HepG2 (cell line): ENCODE results near the gene SRSF2. TPM values are rescaled to one million over a fixed set of nuclear protein-coding genes. Genes with fewer than 3 reads are reported as not detected.

ENCODE experiments used
- ATAC-seq: fragments of 200-7000 bp; cut with Tn5 transposase; 3 replicates; pipeline ENCODE4 v1.9.1; 2020; ENCODE audit warnings: mild to moderate bottlenecking, moderate library complexity
- BruUV-seq: library from RNA; stranded (reverse); fragments of 400-500 nt; replicated peaks from 2 replicates; lab custom pipeline; 2021; lab: Mats Ljungman, UMichigan
- CTCF ChIA-PET: fragments of 300-600 bp; formaldehyde crosslinking; extraction: SDS; loops from one replicate; lab custom pipeline; 2021; ENCODE audit warnings: low total read pairs, inconsistent platforms, low intra/inter-chr PET ratio; lab: Yijun Ruan, JAX
- POLR2A ChIA-PET: fragments of 350-600 bp; sonication (Branson Sonifier 250); formaldehyde crosslinking; loops from one replicate; lab custom pipeline; 2020; ENCODE audit warnings: antibody characterized with exemption, inconsistent platforms; lab: Yijun Ruan, JAX
- DNase-seq: peaks from one replicate; pipeline ENCODE4 v3.0.0-alpha.2; 2015; ENCODE audit warnings: low spot score
- FAIRE-seq: peaks from 3 replicates; lab custom pipeline; 2011; peaks lifted over from hg19 to GRCh38; lab: Jason Lieb, UNC
- H2AFZ ChIP-seq: one replicate; pipeline ENCODE4 v1.6.1; 2011; ENCODE audit warnings: low read length, inconsistent platforms
- H3K27ac ChIP-seq: fragments of 300-600 bp; 3 replicates; pipeline ENCODE4 v1.8.0; 2011; ENCODE audit warnings: mixed run types, mild to moderate bottlenecking, mixed read lengths, low read length, inconsistent platforms; ENCODE audit not compliant: insufficient read depth; ENCODE audit errors: extremely low read length
- H3K27me3 ChIP-seq, 2 experiments: fragments of 200-600 bp in 1 of 2; 2 replicates in 1 of 2; 3 replicates in 1 of 2; pipeline versions ENCODE4 v1.6.0 to v1.8.0; 2011; ENCODE audit warnings: low read length in 2 of 2, mild to moderate bottlenecking in 2 of 2, moderate library complexity in 2 of 2, inconsistent platforms in 1 of 2; ENCODE audit not compliant: insufficient read depth in 2 of 2, control insufficient read depth in 1 of 2
- H3K36me3 ChIP-seq, 2 experiments: fragments of 200-600 bp in 1 of 2; replicated peaks in 1 of 2; 2 replicates in 1 of 2; 3 replicates in 1 of 2; pipeline versions ENCODE4 v1.5.1 to v1.8.0; 2011; ENCODE audit warnings: low read length in 2 of 2, inconsistent platforms in 1 of 2; ENCODE audit not compliant: insufficient read depth in 2 of 2, control insufficient read depth in 1 of 2
- H3K4me1 ChIP-seq: 2 replicates; pipeline ENCODE4 v1.5.1; 2012; ENCODE audit warnings: low read length, inconsistent platforms; ENCODE audit not compliant: insufficient read depth
- H3K4me2 ChIP-seq: 2 replicates; pipeline ENCODE4 v1.6.0; 2011; ENCODE audit warnings: low read depth, low read length, inconsistent platforms
- H3K4me3 ChIP-seq, 3 experiments: fragments of 200-600 bp in 1 of 3; sonication (generic), shearing (Covaris generic) in 1 of 3; replicated peaks in 1 of 3; 2 replicates each; pipeline ENCODE4 v1.5.1; 2011 to 2016; ENCODE audit warnings: low read length in 3 of 3, inconsistent platforms in 2 of 3, low read depth in 2 of 3, mild to moderate bottlenecking in 2 of 3, control low read depth in 1 of 3, mixed read lengths in 1 of 3; ENCODE audit not compliant: insufficient read depth in 1 of 3
- H3K79me2 ChIP-seq: one replicate; pipeline ENCODE4 v1.6.1; 2011; ENCODE audit warnings: low read length, inconsistent platforms; ENCODE audit not compliant: insufficient read depth
- H3K9ac ChIP-seq: 2 replicates; pipeline ENCODE4 v1.6.0; 2011; ENCODE audit warnings: mild to moderate bottlenecking, low read depth, low read length, inconsistent platforms; ENCODE audit not compliant: insufficient read depth
- H3K9me3 ChIP-seq: 2 replicates; pipeline ENCODE4 v1.5.1; 2012; ENCODE audit warnings: mild to moderate bottlenecking, low read length
- H4K20me1 ChIP-seq: 2 replicates; pipeline ENCODE4 v1.6.0; 2011; ENCODE audit warnings: inconsistent platforms, mild to moderate bottlenecking, low read length, moderate library complexity; ENCODE audit not compliant: insufficient read depth
- GABPA ChIP-seq, 2 experiments: IDR thresholded peaks; 2 replicates each; pipeline ENCODE4 v1.6.1; 2011 to 2016; ENCODE audit warnings: low read depth in 2 of 2, low read length in 1 of 2, missing biosample characterization in 1 of 2, missing genetic modification characterization in 1 of 2
- MBNL3 ChIP-seq: fragments of 250-450 bp; sonication (Bioruptor Pico); conservative IDR thresholded peaks from 2 replicates; pipeline ENCODE4 v1.8.0; 2022; ENCODE audit warnings: mild to moderate bottlenecking, inconsistent platforms
- MEF2D ChIP-seq: sonication (generic); formaldehyde crosslinking; IDR thresholded peaks from 2 replicates; pipeline ENCODE4 v1.5.1; 2020; ENCODE audit warnings: mild to moderate bottlenecking, missing genetic modification reagents
- SNRNP70 ChIP-seq: fragments of 200-400 bp; formaldehyde crosslinking; IDR thresholded peaks from 2 replicates; pipeline ENCODE4 v1.6.1; 2017; ENCODE audit warnings: mild to moderate bottlenecking, low read depth, low read length, moderate library complexity
- ZIK1 ChIP-seq: sonication (generic); formaldehyde crosslinking; IDR thresholded peaks from 2 replicates; pipeline ENCODE4 v1.5.0; 2020; ENCODE audit warnings: mild to moderate bottlenecking, low read depth, missing genetic modification reagents, borderline replicate concordance
- ZNF224 ChIP-seq: sonication (generic); formaldehyde crosslinking; IDR thresholded peaks from 2 replicates; pipeline ENCODE4 v1.5.0; 2020; ENCODE audit warnings: mild to moderate bottlenecking, missing genetic modification reagents
- ZNF550 ChIP-seq: sonication (generic); formaldehyde crosslinking; IDR thresholded peaks from 2 replicates; pipeline ENCODE4 v1.4.0; 2020; ENCODE audit warnings: mild to moderate bottlenecking, missing genetic modification reagents, borderline replicate concordance
- WGBS: methylation state at CpG from one replicate; pipeline ENCODE4 v1.1.6; 2017; ENCODE audit warnings: low lambda C conversion rate; 5-methylcytosine and 5-hydroxymethylcytosine counted together
- in situ Hi-C: cut with HindIII; loops from 2 replicates; pipeline ENCODE4 v1.10.0; 2017; ENCODE audit warnings: low pct_unique_long_range_greater_than_20kb; ENCODE audit not compliant: extremely low pct_ligation_motif_present
- intact Hi-C: fragments of 100-400 bp; cut with micrococcal nuclease; formaldehyde crosslinking; loops from one replicate; pipeline ENCODE4 v1.10.0; 2022; ENCODE audit not compliant: unreplicated experiment
- polyA plus RNA-seq, 8 experiments: library from polyadenylated mRNA; depleted of rRNA in 3 of 8; stranded (reverse) in 7 of 8; unstranded in 1 of 8; fragments of >200 nt; fragmentation: Illumina TruSeq in 4 of 8; extraction: Trizol in 4 of 8; gene quantifications; 2 replicates each; pipeline versions ENCODE4 v1.2.1 to v1.2.3, GENCODE V29; 2011 to 2016; ENCODE audit warnings: low read depth in 4 of 8, missing spikeins in 1 of 8, mixed read lengths in 1 of 8; ENCODE audit not compliant: insufficient read depth in 1 of 8
- total RNA-seq, 5 experiments: library from RNA; depleted of rRNA; stranded (reverse); fragments of >200 nt; fragmentation: Illumina TruSeq; extraction: Trizol; gene quantifications; 2 replicates each; pipeline ENCODE4 v1.2.3, GENCODE V29; 2016; ENCODE audit warnings: low read depth in 1 of 5
- TF ChIP-seq, protein P1 (sequence below): sonication (generic); formaldehyde crosslinking; IDR thresholded peaks from 2 replicates; pipeline ENCODE4 v1.4.0; 2020; ENCODE audit warnings: mild to moderate bottlenecking, missing genetic modification reagents
- TF ChIP-seq, protein P2 (sequence below): sonication (generic); formaldehyde crosslinking; conservative IDR thresholded peaks from 2 replicates; pipeline ENCODE4 v1.8.0; 2022; ENCODE audit warnings: low read depth, missing genetic modification reagents
- TF ChIP-seq, protein P3 (sequence below): sonication (generic); formaldehyde crosslinking; IDR thresholded peaks from 2 replicates; pipeline ENCODE4 v1.4.0; 2020; ENCODE audit warnings: missing genetic modification reagents

SRSF2 gene
- total and polyA plus RNA-seq, 2 of the 13 experiments (the other 11 are each of a cell fraction or from before 2014, with no cell fraction given) = 306 to 319 TPM

DNA sequence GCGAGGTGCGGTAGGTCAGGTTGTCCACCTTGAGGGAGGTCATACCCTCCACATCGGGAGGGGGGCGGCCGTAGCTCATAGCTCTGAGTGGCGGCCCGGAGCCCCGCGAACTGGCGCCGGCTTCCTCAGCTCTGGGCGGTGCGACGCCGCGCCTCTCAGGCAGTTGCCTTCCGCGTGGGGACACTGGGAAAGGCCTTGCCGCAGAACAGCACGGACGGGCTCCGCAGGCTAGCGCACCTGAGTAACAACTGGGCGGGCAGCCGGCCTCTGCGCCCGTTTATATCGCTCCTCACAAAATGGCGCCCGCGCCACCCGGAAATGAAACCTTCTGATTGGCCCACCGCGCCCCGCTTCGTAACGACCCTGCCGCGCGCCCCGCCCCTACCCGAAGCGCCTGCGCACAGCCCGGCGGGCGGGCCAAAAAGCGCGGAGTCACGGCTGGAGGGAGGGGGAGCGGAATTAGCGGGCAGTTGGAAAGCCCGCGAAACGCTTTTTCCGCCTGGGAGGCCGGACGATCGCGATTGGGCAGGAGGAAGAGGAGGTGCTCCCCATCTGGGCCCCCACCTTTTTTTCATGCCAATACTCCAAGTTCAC, at the start of gene SRSF2 (continued):
- TF ChIP-seq, protein P1, sequence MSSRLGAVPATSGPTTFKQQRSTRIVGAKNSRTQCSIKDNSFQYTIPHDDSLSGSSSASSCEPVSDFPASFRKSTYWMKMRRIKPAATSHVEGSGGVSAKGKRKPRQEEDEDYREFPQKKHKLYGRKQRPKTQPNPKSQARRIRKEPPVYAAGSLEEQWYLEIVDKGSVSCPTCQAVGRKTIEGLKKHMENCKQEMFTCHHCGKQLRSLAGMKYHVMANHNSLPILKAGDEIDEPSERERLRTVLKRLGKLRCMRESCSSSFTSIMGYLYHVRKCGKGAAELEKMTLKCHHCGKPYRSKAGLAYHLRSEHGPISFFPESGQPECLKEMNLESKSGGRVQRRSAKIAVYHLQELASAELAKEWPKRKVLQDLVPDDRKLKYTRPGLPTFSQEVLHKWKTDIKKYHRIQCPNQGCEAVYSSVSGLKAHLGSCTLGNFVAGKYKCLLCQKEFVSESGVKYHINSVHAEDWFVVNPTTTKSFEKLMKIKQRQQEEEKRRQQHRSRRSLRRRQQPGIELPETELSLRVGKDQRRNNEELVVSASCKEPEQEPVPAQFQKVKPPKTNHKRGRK = no peak

DNA sequence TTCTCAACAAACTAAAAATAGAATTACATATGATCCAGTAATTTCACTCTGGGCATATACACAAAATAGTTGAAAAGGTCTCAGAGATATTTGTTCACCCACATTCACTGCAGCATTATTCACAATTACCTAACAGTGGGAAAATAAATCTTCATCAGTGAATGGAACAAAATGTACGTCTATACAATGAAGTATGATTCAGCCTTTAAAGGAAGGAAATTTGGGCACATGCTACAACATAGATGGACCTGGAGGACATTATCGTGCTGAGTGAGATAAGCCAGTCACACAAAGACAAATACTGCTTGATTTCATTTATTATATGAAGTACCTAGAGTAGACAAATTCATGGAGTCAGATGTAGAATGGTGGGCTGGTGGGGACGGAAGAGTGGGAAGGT, 47.8 kb upstream of the SRSF2 start:
- in situ Hi-C loops = no loop called here
- BruUV-seq = no TSS peak
- WGBS = 96% methylated on average over 3 of the region's 3 CpGs

More for the DNA sequence above, 47.8 kb upstream of the SRSF2 start:
- no peak overlapping the region for H2AFZ ChIP-seq
- POLR2A ChIA-PET = no interaction called here
- no peaks in the 10 kb centered on the region; a peak in 1 of 5 replicates for H3K27me3 ChIP-seq
- H3K9me3 ChIP-seq = no peaks in the 10 kb centered on the region
- H3K9ac ChIP-seq = no peak overlapping the region
- H3K4me1 ChIP-seq = peaks cover 19% of the 10 kb centered on the region
- no peaks in the 10 kb centered on the region for H4K20me1 ChIP-seq
- ATAC-seq (no peak), FAIRE-seq (no peak), DNase-seq (no peak)
- CTCF ChIA-PET = no interaction called here
- H3K79me2 ChIP-seq = no peaks in the 10 kb centered on the region
- TF ChIP-seq ZNF224 (CRISPR knock-in tag) = no peak
- TF ChIP-seq, protein P2, sequence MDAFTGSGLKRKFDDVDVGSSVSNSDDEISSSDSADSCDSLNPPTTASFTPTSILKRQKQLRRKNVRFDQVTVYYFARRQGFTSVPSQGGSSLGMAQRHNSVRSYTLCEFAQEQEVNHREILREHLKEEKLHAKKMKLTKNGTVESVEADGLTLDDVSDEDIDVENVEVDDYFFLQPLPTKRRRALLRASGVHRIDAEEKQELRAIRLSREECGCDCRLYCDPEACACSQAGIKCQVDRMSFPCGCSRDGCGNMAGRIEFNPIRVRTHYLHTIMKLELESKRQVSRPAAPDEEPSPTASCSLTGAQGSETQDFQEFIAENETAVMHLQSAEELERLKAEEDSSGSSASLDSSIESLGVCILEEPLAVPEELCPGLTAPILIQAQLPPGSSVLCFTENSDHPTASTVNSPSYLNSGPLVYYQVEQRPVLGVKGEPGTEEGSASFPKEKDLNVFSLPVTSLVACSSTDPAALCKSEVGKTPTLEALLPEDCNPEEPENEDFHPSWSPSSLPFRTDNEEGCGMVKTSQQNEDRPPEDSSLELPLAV (CRISPR knock-in tag) = no peak
- no peak for TF ChIP-seq SNRNP70
- no peak for TF ChIP-seq MEF2D
- no peak for TF ChIP-seq ZNF550 (CRISPR knock-in tag)
- TF ChIP-seq MBNL3 = no peak
- TF ChIP-seq, protein P3, sequence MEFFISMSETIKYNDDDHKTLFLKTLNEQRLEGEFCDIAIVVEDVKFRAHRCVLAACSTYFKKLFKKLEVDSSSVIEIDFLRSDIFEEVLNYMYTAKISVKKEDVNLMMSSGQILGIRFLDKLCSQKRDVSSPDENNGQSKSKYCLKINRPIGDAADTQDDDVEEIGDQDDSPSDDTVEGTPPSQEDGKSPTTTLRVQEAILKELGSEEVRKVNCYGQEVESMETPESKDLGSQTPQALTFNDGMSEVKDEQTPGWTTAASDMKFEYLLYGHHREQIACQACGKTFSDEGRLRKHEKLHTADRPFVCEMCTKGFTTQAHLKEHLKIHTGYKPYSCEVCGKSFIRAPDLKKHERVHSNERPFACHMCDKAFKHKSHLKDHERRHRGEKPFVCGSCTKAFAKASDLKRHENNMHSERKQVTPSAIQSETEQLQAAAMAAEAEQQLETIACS (CRISPR knock-in tag) = no peak
- TF ChIP-seq ZIK1 (CRISPR knock-in tag) = no peak
- TF ChIP-seq GABPA (IDR thresholded peaks at IDR 0.05; ENCODE audit: low read depth, low read length) = no peak
- no peak for TF ChIP-seq GABPA (CRISPR knock-in tag; IDR thresholded peaks at IDR 0.05; ENCODE audit: low read depth)
- intact Hi-C loops = no loop called here
- H3K36me3 ChIP-seq = peaks cover 8 to 11% of the 10 kb centered on the region in 2 experiments
- no peak overlapping the region for H3K27ac ChIP-seq
- no peak overlapping the region for H3K4me2 ChIP-seq
- no peak overlapping the region for H3K4me3 ChIP-seq
